ENCODE data around the gene GPLD1. TPM values are rescaled to one million over a fixed set of nuclear protein-coding genes. Genes with fewer than 3 reads are reported as not detected.

GPLD1 gene
- total and polyA plus RNA-seq, 2 donors (not counting 1 experiment from before 2014, with no cell fraction given) = under 0.01 to 0.07 TPM

DNA sequence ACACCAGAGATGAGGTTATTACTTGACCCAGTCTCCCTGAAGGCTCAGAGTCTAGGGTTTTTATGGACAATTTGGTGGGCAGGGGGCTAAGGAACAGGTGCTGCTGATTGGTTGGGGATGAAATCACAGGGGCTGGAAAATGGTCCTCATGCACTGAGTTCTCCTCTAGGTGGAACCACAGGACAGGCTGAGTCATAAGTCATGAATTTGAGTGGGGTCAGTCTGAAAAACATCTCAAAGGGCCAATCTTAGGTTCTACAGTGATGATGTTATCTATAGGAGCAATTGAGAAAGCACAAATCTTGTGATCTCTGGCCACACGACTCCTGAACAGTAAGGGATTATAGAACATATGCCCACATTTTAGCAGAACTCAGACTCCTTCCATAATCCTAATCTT, 92.6 kb downstream of the GPLD1 start:
- no peaks in the 10 kb centered on the region for H3K27me3 ChIP-seq (ENCODE audit: control insufficient read depth, insufficient read depth, low read length)
- no peaks in the 10 kb centered on the region for H3K79me2 ChIP-seq (ENCODE audit: control insufficient read depth, insufficient read depth, low read length)
- H3K4me3 ChIP-seq (replicated peaks in 1 of 4; ENCODE audit: control extremely low read depth in 1 of 4, insufficient read depth in 1 of 4, low read depth in 3 of 4, low read length in 4 of 4) = no peak overlapping the region
- no peak overlapping the region for H2AFZ ChIP-seq (ENCODE audit: low read length)
- no peak overlapping the region for H3K9ac ChIP-seq (ENCODE audit: insufficient read depth, low read length)
- H4K20me1 ChIP-seq (ENCODE audit: control insufficient read depth, extremely low read depth, insufficient read depth, low read length) = no peaks in the 10 kb centered on the region
- H3K4me2 ChIP-seq (ENCODE audit: extremely low read depth, insufficient read depth, low read length) = no peak overlapping the region
- no peaks in the 10 kb centered on the region for H3K4me1 ChIP-seq (ENCODE audit: control insufficient read depth, extremely low read depth, insufficient read depth, low read length)
- H3K9me3 ChIP-seq (ENCODE audit: control insufficient read depth, insufficient read depth, low read depth, low read length) = no peaks in the 10 kb centered on the region
- TF ChIP-seq, protein P1, sequence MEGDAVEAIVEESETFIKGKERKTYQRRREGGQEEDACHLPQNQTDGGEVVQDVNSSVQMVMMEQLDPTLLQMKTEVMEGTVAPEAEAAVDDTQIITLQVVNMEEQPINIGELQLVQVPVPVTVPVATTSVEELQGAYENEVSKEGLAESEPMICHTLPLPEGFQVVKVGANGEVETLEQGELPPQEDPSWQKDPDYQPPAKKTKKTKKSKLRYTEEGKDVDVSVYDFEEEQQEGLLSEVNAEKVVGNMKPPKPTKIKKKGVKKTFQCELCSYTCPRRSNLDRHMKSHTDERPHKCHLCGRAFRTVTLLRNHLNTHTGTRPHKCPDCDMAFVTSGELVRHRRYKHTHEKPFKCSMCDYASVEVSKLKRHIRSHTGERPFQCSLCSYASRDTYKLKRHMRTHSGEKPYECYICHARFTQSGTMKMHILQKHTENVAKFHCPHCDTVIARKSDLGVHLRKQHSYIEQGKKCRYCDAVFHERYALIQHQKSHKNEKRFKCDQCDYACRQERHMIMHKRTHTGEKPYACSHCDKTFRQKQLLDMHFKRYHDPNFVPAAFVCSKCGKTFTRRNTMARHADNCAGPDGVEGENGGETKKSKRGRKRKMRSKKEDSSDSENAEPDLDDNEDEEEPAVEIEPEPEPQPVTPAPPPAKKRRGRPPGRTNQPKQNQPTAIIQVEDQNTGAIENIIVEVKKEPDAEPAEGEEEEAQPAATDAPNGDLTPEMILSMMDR (conservative IDR thresholded peaks at IDR 0.05 in 1 of 2, IDR thresholded peaks at IDR 0.05 in 1 of 2; ENCODE audit: low read depth in 1 of 2, low read length in 2 of 2) = no peak
- no peak for TF ChIP-seq EZH2 (IDR thresholded peaks at IDR 0.05; ENCODE audit: low read length, missing control alignments)
- H3K27ac ChIP-seq (ENCODE audit: insufficient read depth, low read length) = no peak overlapping the region
- no peaks in the 10 kb centered on the region for H3K36me3 ChIP-seq (ENCODE audit: control insufficient read depth, insufficient read depth, low read length)
- DNase-seq (ENCODE audit: low read depth in 2 of 2) = no peak

DNA sequence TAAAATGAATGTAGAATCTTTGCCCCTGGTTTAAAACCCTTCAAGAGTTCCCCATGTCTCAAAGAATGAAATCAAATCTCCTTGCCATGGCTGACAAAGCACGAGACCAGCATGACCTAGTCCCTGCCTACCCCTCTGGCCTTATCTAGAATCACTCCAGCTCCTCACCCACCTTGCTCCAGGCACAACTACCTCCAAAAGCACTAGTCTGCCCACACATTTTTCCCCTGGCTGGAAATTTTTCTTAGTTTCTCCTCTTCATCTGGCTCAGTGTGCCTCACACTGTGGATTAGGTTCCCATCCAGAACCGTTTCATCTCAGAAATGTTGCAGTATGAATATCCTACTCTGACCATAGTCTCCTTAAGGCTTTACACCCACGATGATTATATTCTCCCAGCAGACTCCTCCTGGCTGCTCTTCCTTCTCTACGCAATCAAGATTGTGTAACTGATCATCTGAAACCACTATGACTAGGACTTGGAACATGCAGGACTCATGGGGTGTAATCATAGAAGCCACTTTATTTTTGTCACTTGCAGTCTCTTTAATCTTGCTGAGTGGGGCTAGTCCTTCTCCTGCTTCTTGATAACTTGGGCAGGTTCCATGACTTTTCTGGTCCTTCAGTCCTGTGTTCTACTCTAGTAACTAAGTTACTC, 94.5 kb downstream of the GPLD1 start:
- H3K27me3 ChIP-seq (ENCODE audit: control insufficient read depth, insufficient read depth, low read length) = no peaks in the 10 kb centered on the region
- no peak overlapping the region for H3K4me3 ChIP-seq (replicated peaks in 1 of 4; ENCODE audit: control extremely low read depth in 1 of 4, insufficient read depth in 1 of 4, low read depth in 3 of 4, low read length in 4 of 4)
- H3K4me2 ChIP-seq (ENCODE audit: extremely low read depth, insufficient read depth, low read length) = no peak overlapping the region
- TF ChIP-seq, protein P1 (conservative IDR thresholded peaks at IDR 0.05 in 1 of 2, IDR thresholded peaks at IDR 0.05 in 1 of 2; ENCODE audit: low read depth in 1 of 2, low read length in 2 of 2) = no peak
- no peak for TF ChIP-seq EZH2 (IDR thresholded peaks at IDR 0.05; ENCODE audit: low read length, missing control alignments)
- no peak overlapping the region for H3K27ac ChIP-seq (ENCODE audit: insufficient read depth, low read length)
- DNase-seq (ENCODE audit: low read depth in 2 of 2) = peak; percentile 78 to 85
- no peak overlapping the region for H2AFZ ChIP-seq (ENCODE audit: low read length)
- H3K9me3 ChIP-seq (ENCODE audit: control insufficient read depth, insufficient read depth, low read depth, low read length) = no peaks in the 10 kb centered on the region
- H3K36me3 ChIP-seq (ENCODE audit: control insufficient read depth, insufficient read depth, low read length) = no peaks in the 10 kb centered on the region
- no peaks in the 10 kb centered on the region for H3K79me2 ChIP-seq (ENCODE audit: control insufficient read depth, insufficient read depth, low read length)
- H3K4me1 ChIP-seq (ENCODE audit: control insufficient read depth, extremely low read depth, insufficient read depth, low read length) = no peaks in the 10 kb centered on the region
- H4K20me1 ChIP-seq (ENCODE audit: control insufficient read depth, extremely low read depth, insufficient read depth, low read length) = no peaks in the 10 kb centered on the region
- no peak overlapping the region for H3K9ac ChIP-seq (ENCODE audit: insufficient read depth, low read length)

DNA sequence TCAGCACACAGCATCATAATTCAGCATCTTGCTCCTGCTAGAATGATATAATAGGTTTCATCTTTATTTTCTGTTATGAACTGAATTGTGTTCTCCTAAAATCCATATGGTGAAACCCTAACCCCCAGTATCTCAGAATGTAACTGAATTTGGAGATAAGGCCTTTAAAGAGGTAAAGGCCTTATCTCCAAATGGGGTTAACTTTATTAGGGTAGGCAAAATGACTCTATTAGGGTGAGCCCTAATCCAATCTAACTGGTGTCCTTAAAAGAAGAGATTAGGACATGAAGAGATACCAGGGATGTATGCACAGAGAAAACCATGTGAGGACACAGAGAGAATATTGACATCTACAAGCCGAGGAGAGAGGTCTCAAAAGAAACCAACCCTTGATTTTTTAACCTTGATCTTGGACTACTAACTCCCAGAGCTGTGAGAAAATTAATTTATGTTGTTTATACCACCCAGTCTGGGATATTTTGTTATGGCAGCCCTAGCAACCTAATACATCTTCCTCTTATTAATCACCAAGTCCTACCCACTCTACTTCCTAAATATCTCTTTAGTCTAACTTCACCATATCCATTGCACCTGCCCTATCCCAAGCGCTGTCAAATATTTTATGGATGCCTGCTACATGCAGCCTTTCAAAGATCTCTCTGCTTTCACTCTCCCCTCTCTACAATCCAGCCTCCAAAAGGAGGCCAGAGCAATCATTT, 95.2 kb downstream of the GPLD1 start:
- H3K27me3 ChIP-seq (ENCODE audit: control insufficient read depth, insufficient read depth, low read length) = no peaks in the 10 kb centered on the region
- no peak overlapping the region for H3K9ac ChIP-seq (ENCODE audit: insufficient read depth, low read length)
- H3K9me3 ChIP-seq (ENCODE audit: control insufficient read depth, insufficient read depth, low read depth, low read length) = no peaks in the 10 kb centered on the region
- no peaks in the 10 kb centered on the region for H4K20me1 ChIP-seq (ENCODE audit: control insufficient read depth, extremely low read depth, insufficient read depth, low read length)
- no peak overlapping the region for H3K27ac ChIP-seq (ENCODE audit: insufficient read depth, low read length)
- H3K4me1 ChIP-seq (ENCODE audit: control insufficient read depth, extremely low read depth, insufficient read depth, low read length) = no peaks in the 10 kb centered on the region
- TF ChIP-seq, protein P1 (conservative IDR thresholded peaks at IDR 0.05 in 1 of 2, IDR thresholded peaks at IDR 0.05 in 1 of 2; ENCODE audit: low read depth in 1 of 2, low read length in 2 of 2) = no peak
- no peak for TF ChIP-seq EZH2 (IDR thresholded peaks at IDR 0.05; ENCODE audit: low read length, missing control alignments)
- H2AFZ ChIP-seq (ENCODE audit: low read length) = no peak overlapping the region
- H3K79me2 ChIP-seq (ENCODE audit: control insufficient read depth, insufficient read depth, low read length) = no peaks in the 10 kb centered on the region
- H3K36me3 ChIP-seq (ENCODE audit: control insufficient read depth, insufficient read depth, low read length) = no peaks in the 10 kb centered on the region
- H3K4me2 ChIP-seq (ENCODE audit: extremely low read depth, insufficient read depth, low read length) = no peak overlapping the region
- no peak for DNase-seq (ENCODE audit: low read depth in 2 of 2)
- H3K4me3 ChIP-seq (replicated peaks in 1 of 4; ENCODE audit: control extremely low read depth in 1 of 4, insufficient read depth in 1 of 4, low read depth in 3 of 4, low read length in 4 of 4) = no peak overlapping the region
